Heart right ventricle (tissue), 16 donors: ENCODE data around the gene MAX. TPM values are rescaled to one million over a fixed set of nuclear protein-coding genes. Genes with fewer than 3 reads are reported as not detected.
"Not testable (repeated sequence)": the region's sequence is repeated elsewhere in the genome, so short reads cannot be mapped to it uniquely, and the experiment has no call there.

Experiments used
- ATAC-seq, 8 donors: fragments of 200-7000 bp; cut with Tn5 transposase; one replicate each; pipeline ENCODE4 v1.9.1; 2020; ENCODE audit warnings: mild to moderate bottlenecking in 8 of 8, moderate library complexity in 8 of 8, moderate number of reproducible peaks in 1 of 8
- DNase-seq, 2 donors: peaks; one replicate each; pipeline ENCODE4 v3.0.0-alpha.2; 2020
- H3K27ac ChIP-seq, 10 donors: fragments of 200-600 bp; sonication (generic) in 2 of 10; one replicate each; pipeline versions ENCODE4 v1.5.0 to v1.8.0; 2020 to 2022; ENCODE audit warnings: mild to moderate bottlenecking in 3 of 10
- H3K27me3 ChIP-seq, 7 donors: fragments of 200-600 bp; one replicate each; pipeline ENCODE4 v1.8.0; 2021 to 2022; ENCODE audit warnings: mild to moderate bottlenecking in 2 of 7
- H3K36me3 ChIP-seq, 9 donors: fragments of 200-600 bp; sonication (generic) in 1 of 9; one replicate each; pipeline versions ENCODE4 v1.5.0 to v1.8.0; 2020 to 2022; ENCODE audit warnings: mild to moderate bottlenecking in 2 of 9
- H3K4me1 ChIP-seq, 9 donors: fragments of 200-600 bp; sonication (generic) in 1 of 9; one replicate each; pipeline versions ENCODE4 v1.5.0 to v1.8.0; 2020 to 2022; ENCODE audit warnings: mild to moderate bottlenecking in 4 of 9
- H3K4me3 ChIP-seq, 10 donors: fragments of 200-600 bp; sonication (generic) in 2 of 10; one replicate each; pipeline versions ENCODE4 v1.5.0 to v1.8.0; 2020 to 2022; ENCODE audit warnings: mild to moderate bottlenecking in 7 of 10, moderate library complexity in 2 of 10
- H3K9me3 ChIP-seq, 11 donors: fragments of 200-600 bp in 10 of 11; sonication (generic) in 2 of 11; one replicate each; pipeline versions ENCODE4 v1.5.0 to v1.8.0; 2013 to 2022; ENCODE audit warnings: mild to moderate bottlenecking in 2 of 11, control low read depth in 1 of 11, moderate library complexity in 1 of 11
- CTCF ChIP-seq, 9 donors: fragments of 200-600 bp; sonication (generic) in 2 of 9; IDR thresholded peaks; one replicate each; pipeline versions ENCODE4 v1.5.0 to v1.8.0; 2021 to 2022; ENCODE audit warnings: antibody characterized with exemption in 9 of 9, mild to moderate bottlenecking in 5 of 9, moderate library complexity in 1 of 9
- WGBS, 2 donors: extraction: QIAGEN DNeasy Blood & Tissue Kit; methylation state at CpG; one replicate each; pipeline ENCODE4 v1.1.7; 2013; ENCODE audit warnings: inconsistent platforms in 1 of 2; 5-methylcytosine and 5-hydroxymethylcytosine counted together
- intact Hi-C, 10 donors: fragments of 100-400 bp; cut with DNase I; formaldehyde crosslinking; loops; one replicate each; pipeline versions ENCODE4 v1.11.1 to v1.14.2; 2022
- polyA plus RNA-seq, 2 donors: library from polyadenylated mRNA; stranded (reverse); fragments of 200-250 nt; gene quantifications; one replicate each; pipeline ENCODE4 v1.2.3, GENCODE V29; 2013
- total RNA-seq, 10 donors: library from RNA; stranded (reverse); fragmentation: NEBNext Ultra II Directional in 3 of 10; extraction: Animal tissue kit (Norgen Biotek cat#: 25700) in 3 of 10; gene quantifications; one replicate each; pipeline versions ENCODE4 v1.2.1 to v1.2.4, GENCODE V29; 2021 to 2023
- donor health status: Arrhythmogenic right ventricular cardiomyopathy.
- donor health status: ischemic (EF 13 %, LVEDD 7.1; RV severe dilation, severe dysfunction).
- donor health status: healthy with polysubstance abuse.
- donor health status: DM: no; HTN: yes; CAD: no.
- donor health status: DM: no; HTN: no; CAD: no.
- donor health status: ischemic (EF 25% LVEDD 6.9; RV normal size, moderate dysfunction).
- donor health status: ischemic (EF 25% LVEDD 5.7; RV mildly dilated, moderate dysfunction).
- donor health status: healthy.
- donor health status: DM: yes; HTN: yes; CAD: no.
- donor health status: Ischemic cardiomyopathy.
- donor health status: ischemic (EF 35%, LVEDD 5.7; RV mildly dilated, moderate dysfunction).
- donor health status: nonischemic (EF 11% LVEDD 7.7; RV severe dilation, severe dysfunction).
- donor health status: DM: yes; HTN: yes; CAD: no.
- donor health status: PGD.
- donor health status: ischemic (EF 29% LVEDD 5.4; RV normal size, mild dysfunction).
- donor health status: nonischemic (EF 23%, LVEDD 6.1; RV moderate dilation, normal function).

MAX gene
- total and polyA plus RNA-seq, 12 donors = 35.7 to 95.7 (median 69.8) TPM

DNA sequence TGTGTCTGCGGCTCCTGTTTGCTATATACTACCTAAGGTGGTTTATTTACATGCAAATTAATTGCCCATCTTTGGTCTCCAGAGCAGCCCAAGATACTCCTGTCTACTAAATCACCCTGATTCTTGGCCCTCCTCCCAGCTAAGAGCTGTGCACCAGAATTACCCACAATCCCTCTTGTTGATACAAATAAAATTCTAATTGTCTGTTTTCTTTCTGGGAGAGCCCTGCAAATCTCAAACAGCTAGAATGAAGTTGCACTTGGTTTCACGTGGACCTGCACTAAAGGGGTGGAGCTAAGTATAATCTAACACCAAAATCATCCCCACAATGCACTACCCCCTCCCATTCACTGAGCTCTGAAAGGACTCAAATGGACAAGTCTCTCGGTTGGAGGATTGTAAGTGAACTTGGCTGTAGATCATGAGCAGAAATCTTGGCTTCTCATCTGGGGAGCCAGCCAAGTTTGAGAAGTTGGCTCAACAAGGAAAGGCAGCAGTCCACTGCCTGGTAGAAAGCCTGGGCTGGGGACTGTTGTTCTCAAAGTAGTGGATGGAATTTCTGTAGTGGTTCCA lies 6.6 kb downstream of the MAX start:
- no peak for TF ChIP-seq CTCF (IDR thresholded peaks at IDR 0.05)
- peak overlapping the region in 9 of 10 donors; percentile 35 to 79 (median 56) for H3K27ac ChIP-seq
- no peaks in the 10 kb centered on the region for H3K27me3 ChIP-seq
- ATAC-seq = peak; percentile 71 to 87 (median 82)
- peak; percentile 32 to 76 for DNase-seq
- no peaks in the 10 kb centered on the region for H3K9me3 ChIP-seq
- intact Hi-C loops = loop anchor here in 1 of 10 donors (10.0 kb wide), 1 partner anchor 111 kb away; the partner anchor contains the start of gene FNTB
- H3K4me3 ChIP-seq = peak overlapping the region in 1 of 10 donors; percentile 1
- H3K36me3 ChIP-seq = peaks cover 0 to 85% (median 21%) of the 10 kb centered on the region in 9 donors
- 16 to 29% methylated on average over 3 of the region's 3 CpGs for WGBS, 2 donors
- peaks cover 28 to 100% (median 96%) of the 10 kb centered on the region in 9 donors for H3K4me1 ChIP-seq

- intact Hi-C loops = loop anchor here in 1 of 10 donors (10.0 kb wide), 1 partner anchor 108 kb away; the partner anchor contains the start of gene FNTB
- no peaks in the 10 kb centered on the region for H3K27me3 ChIP-seq
- peak overlapping the region in 4 of 10 donors; percentile 0 to 49 (median 44) for H3K27ac ChIP-seq
Measured at GRCh38 chr14:65092349-65092748, 10.0 kb downstream of the MAX start.

DNA sequence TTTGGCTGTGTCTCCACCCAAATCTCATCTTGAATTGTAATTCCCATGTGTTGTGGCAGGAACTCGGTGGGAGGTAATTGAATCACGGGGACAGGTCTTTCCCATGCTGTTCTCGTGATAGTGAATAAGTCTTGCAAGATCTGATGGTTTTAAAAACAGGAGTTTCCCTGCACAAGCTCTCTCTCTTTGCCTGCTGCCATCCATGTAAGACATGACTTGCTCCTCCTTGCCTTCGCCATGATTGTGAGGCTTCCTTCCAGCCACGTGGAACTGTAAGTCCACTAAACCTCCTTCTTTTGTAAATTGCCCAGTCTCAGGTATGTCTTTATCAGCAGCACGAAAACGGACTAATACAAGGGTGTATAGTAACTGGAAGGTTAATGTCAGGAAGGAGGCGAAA lies 14.5 kb downstream of the MAX start:
- WGBS, 2 donors = 90 to 97% methylated on average over 8 of the region's 8 CpGs
- H3K27ac ChIP-seq, H3K27me3 ChIP-seq, H3K4me3 ChIP-seq, DNase-seq, intact Hi-C loops, ATAC-seq: not testable (repeated sequence)
- peaks cover 2 to 71% (median 56%) of the 10 kb centered on the region in 9 donors for H3K4me1 ChIP-seq
- H3K9me3 ChIP-seq = peaks cover 0 to 14% (median 0%) of the 10 kb centered on the region in 11 donors
- H3K36me3 ChIP-seq = peaks cover 0 to 100% (median 49%) of the 10 kb centered on the region in 9 donors

More at GRCh38 chr14:65092349-65092748, 10.0 kb downstream of the MAX start:
- Histone ChIP-seq H3K4me1 (peaks cover 18 to 89% (median 75%) of the 10 kb centered on the region in 9 donors), H3K9me3 (peaks cover 0 to 6% (median 0%) of the 10 kb centered on the region in 11 donors), H3K4me3 (no peak overlapping the region), H3K36me3 (peaks cover 0 to 98% (median 42%) of the 10 kb centered on the region in 9 donors)
- ATAC-seq = no peak
- TF ChIP-seq CTCF (IDR thresholded peaks at IDR 0.05) = no peak
- WGBS, 2 donors = 72 to 78% methylated on average over 2 of the region's 2 CpGs
- no peak for DNase-seq

- H3K27me3 ChIP-seq, H3K27ac ChIP-seq, ATAC-seq, DNase-seq, H3K4me3 ChIP-seq, intact Hi-C loops: not testable (repeated sequence)
- WGBS, 2 donors = 95 to 96% methylated on average over 4 of the region's 4 CpGs
- peaks cover 0 to 14% (median 0%) of the 10 kb centered on the region in 11 donors for H3K9me3 ChIP-seq
- peaks cover 2 to 71% (median 57%) of the 10 kb centered on the region in 9 donors for H3K4me1 ChIP-seq
- H3K36me3 ChIP-seq = peaks cover 0 to 100% (median 42%) of the 10 kb centered on the region in 9 donors
Measured at GRCh38 chr14:65086686-65087085, 15.6 kb downstream of the MAX start.

GRCh38 chr14:65084554-65085505 lies 17.5 kb downstream of the MAX start:
- peaks cover 7 to 71% (median 62%) of the 10 kb centered on the region in 9 donors for H3K4me1 ChIP-seq
- intact Hi-C loops = no loop called here
- no peak for TF ChIP-seq CTCF (IDR thresholded peaks at IDR 0.05)
- DNase-seq = no peak
- H3K27ac ChIP-seq = peak overlapping the region in 8 of 10 donors; percentile 3 to 84 (median 54)
- H3K36me3 ChIP-seq = peaks cover 0 to 96% (median 38%) of the 10 kb centered on the region in 9 donors
- H3K4me3 ChIP-seq = no peak overlapping the region
- peaks cover 0 to 14% (median 0%) of the 10 kb centered on the region in 11 donors for H3K9me3 ChIP-seq
- WGBS, 2 donors = 71 to 75% methylated on average over 6 of the region's 6 CpGs
- H3K27me3 ChIP-seq = no peaks in the 10 kb centered on the region
- peak in 6 of 8 donors; percentile 37 to 74 (median 62) for ATAC-seq
